HL-60 (cell line): Measurements from ENCODE around the gene VEGFD.

Experiments
- DNase-seq, 2 experiments: peaks; one replicate each; pipeline ENCODE4 v3.0.0-alpha.2; 2010 to 2020; ENCODE audit warnings: low read depth in 1 of 2, low spot score in 1 of 2
- H3K27ac ChIP-seq: fragments of 250-450 bp; sonication (Bioruptor Pico); replicated peaks from 2 replicates; pipeline ENCODE4 v1.5.1; 2020; ENCODE audit warnings: mild to moderate bottlenecking, moderate library complexity
- H3K27me3 ChIP-seq: fragments of 250-450 bp; sonication (Bioruptor Pico); 2 replicates; pipeline ENCODE4 v1.5.1; 2021; ENCODE audit warnings: mild to moderate bottlenecking, moderate library complexity; ENCODE audit not compliant: insufficient read depth, poor library complexity, severe bottlenecking
- H3K4me3 ChIP-seq: replicated peaks from 2 replicates; pipeline ENCODE4 v1.5.1; 2011; ENCODE audit warnings: mild to moderate bottlenecking, control low read depth, low read length; ENCODE audit not compliant: insufficient read depth
- CTCF ChIP-seq: IDR thresholded peaks from one replicate; pipeline ENCODE4 v1.5.1; 2011; ENCODE audit warnings: low read length, control low read depth, inconsistent platforms; ENCODE audit not compliant: insufficient read depth
- GABPA ChIP-seq: IDR thresholded peaks from 2 replicates; pipeline ENCODE4 v1.6.1; 2012; ENCODE audit warnings: low read depth
- POLR2AphosphoS5 ChIP-seq: IDR thresholded peaks from 2 replicates; pipeline ENCODE4 v1.6.1; 2012; ENCODE audit warnings: low read depth
- REST ChIP-seq: IDR thresholded peaks from 2 replicates; pipeline ENCODE4 v1.6.1; 2012; ENCODE audit warnings: low read depth; ENCODE audit not compliant: insufficient replicate concordance
- SPI1 ChIP-seq: IDR thresholded peaks from 2 replicates; pipeline ENCODE4 v1.6.1; 2012; ENCODE audit warnings: low read depth, mild to moderate bottlenecking, borderline replicate concordance

The VEGFD gene

GRCh38 chrX:15345976-15346375, 38.2 kb downstream of the VEGFD start:
- H3K27me3 ChIP-seq, result peaks cover 5% of the 10 kb centered on the region
- TF ChIP-seq REST (no peak), GABPA (no peak), POLR2AphosphoS5 (no peak), SPI1 (no peak), CTCF (no peak)
- no peak overlapping the region for H3K27ac ChIP-seq
- DNase-seq, result no peak
- no peak overlapping the region for H3K4me3 ChIP-seq

GRCh38 chrX:15344106-15344505, 40.1 kb downstream of the VEGFD start:
- Histone ChIP-seq H3K27me3 (peaks cover 5% of the 10 kb centered on the region), H3K4me3 (no peak overlapping the region), H3K27ac (no peak overlapping the region)
- DNase-seq, result no peak
- TF ChIP-seq REST (no peak), GABPA (no peak), CTCF (no peak), POLR2AphosphoS5 (no peak), SPI1 (no peak)

- Histone ChIP-seq H3K27ac (no peak overlapping the region), H3K27me3 (peaks cover 3% of the 10 kb centered on the region), H3K4me3 (no peak overlapping the region)
- no peak for TF ChIP-seq SPI1
- TF ChIP-seq REST, result no peak
- TF ChIP-seq GABPA, result no peak
- TF ChIP-seq CTCF, result no peak
- TF ChIP-seq POLR2AphosphoS5, result no peak
- DNase-seq, result no peak
Measured at GRCh38 chrX:15343075-15343476, 41.1 kb downstream of the VEGFD start.
